Suprapubic skin (tissue), 4 donors: ENCODE data around the gene ZC3H4. TPM values are rescaled to one million over a fixed set of nuclear protein-coding genes. Genes with fewer than 3 reads are reported as not detected.
"Not testable (repeated sequence)": the region's sequence is repeated elsewhere in the genome, so short reads cannot be mapped to it uniquely, and the experiment has no call there.

Experiments
- DNase-seq, 2 donors: peaks; one replicate each; pipeline ENCODE4 v3.0.0-alpha.2; 2019; ENCODE audit warnings: low spot score in 2 of 2
- H3K27ac ChIP-seq: fragments of 200-600 bp; sonication (generic); one replicate; pipeline ENCODE4 v1.5.1; 2019
- H3K27me3 ChIP-seq: fragments of 200-600 bp; sonication (generic); one replicate; pipeline ENCODE4 v1.5.1; 2019
- H3K36me3 ChIP-seq: fragments of 200-600 bp; sonication (generic); one replicate; pipeline ENCODE4 v1.5.1; 2019
- H3K4me1 ChIP-seq: fragments of 200-600 bp; sonication (generic); one replicate; pipeline ENCODE4 v1.5.1; 2019
- H3K4me3 ChIP-seq: fragments of 200-600 bp; sonication (generic); one replicate; pipeline ENCODE4 v1.5.1; 2019; ENCODE audit warnings: mild to moderate bottlenecking
- H3K9me3 ChIP-seq: fragments of 200-600 bp; sonication (generic); one replicate; pipeline ENCODE4 v1.5.1; 2019
- CTCF ChIP-seq, 2 donors: fragments of 200-600 bp in 1 of 2; fragments of 450-650 bp in 1 of 2; sonication (generic) in 1 of 2; IDR thresholded peaks; one replicate each; pipeline ENCODE4 v1.5.1; 2016 to 2019; ENCODE audit warnings: antibody characterized with exemption in 2 of 2, mild to moderate bottlenecking in 1 of 2, moderate library complexity in 1 of 2
- EP300 ChIP-seq: sonication (generic); formaldehyde crosslinking; IDR thresholded peaks from one replicate; pipeline ENCODE4 v1.6.1; 2017; ENCODE audit warnings: antibody characterized with exemption
- POLR2A ChIP-seq, 2 donors: fragments of 450-650 bp; IDR thresholded peaks; one replicate each; pipeline ENCODE4 v1.6.1; 2017; ENCODE audit warnings: antibody characterized with exemption in 2 of 2, mild to moderate bottlenecking in 2 of 2, moderate library complexity in 2 of 2
- POLR2AphosphoS5 ChIP-seq, 3 donors: sonication (generic); formaldehyde crosslinking; IDR thresholded peaks; one replicate each; pipeline ENCODE4 v1.6.1; 2017; ENCODE audit warnings: antibody characterized with exemption in 3 of 3
- WGBS: methylation state at CpG from one replicate; pipeline ENCODE4 v1.1.5; 2018; 5-methylcytosine and 5-hydroxymethylcytosine counted together
- total RNA-seq, 4 donors: library from RNA; depleted of rRNA; stranded (reverse); fragments of >200 nt; gene quantifications; one replicate each; pipeline ENCODE4 v1.1.0, GENCODE V29; 2016

The ZC3H4 gene
- total RNA-seq, 4 donors from 2014 or later, result 24.2 to 42.8 (median 31.7) TPM

- WGBS, result 93% methylated on average over 17 of the region's 17 CpGs
- no peak overlapping the region for H3K27ac ChIP-seq
- no peak for DNase-seq
Measured at GRCh38 chr19:47086280-47086679, 27.3 kb downstream of the ZC3H4 start.

GRCh38 chr19:47084879-47085439 is 28.6 kb downstream of the ZC3H4 start:
- Histone ChIP-seq H3K4me3 (no peak overlapping the region), H3K27ac (no peak overlapping the region), H3K9me3 (no peaks in the 10 kb centered on the region), H3K27me3 (no peaks in the 10 kb centered on the region), H3K36me3 (peaks cover 90% of the 10 kb centered on the region), H3K4me1 (no peaks in the 10 kb centered on the region)
- no peak for TF ChIP-seq CTCF (IDR thresholded peaks at IDR 0.05)
- TF ChIP-seq EP300, result no peak
- no peak for TF ChIP-seq POLR2AphosphoS5 (IDR thresholded peaks at IDR 0.05)
- TF ChIP-seq POLR2A (IDR thresholded peaks at IDR 0.05), result no peak
- WGBS, result 95% methylated on average over 24 of the region's 24 CpGs
- no peak for DNase-seq

More at GRCh38 chr19:47086280-47086679, 27.3 kb downstream of the ZC3H4 start:
- Histone ChIP-seq H3K4me3 (no peak overlapping the region), H3K27me3 (no peaks in the 10 kb centered on the region), H3K36me3 (peaks cover 90% of the 10 kb centered on the region), H3K9me3 (no peaks in the 10 kb centered on the region), H3K4me1 (no peaks in the 10 kb centered on the region)
- TF ChIP-seq EP300, result no peak
- no peak for TF ChIP-seq POLR2AphosphoS5 (IDR thresholded peaks at IDR 0.05)
- no peak for TF ChIP-seq POLR2A (IDR thresholded peaks at IDR 0.05)
- no peak for TF ChIP-seq CTCF (IDR thresholded peaks at IDR 0.05)

DNA sequence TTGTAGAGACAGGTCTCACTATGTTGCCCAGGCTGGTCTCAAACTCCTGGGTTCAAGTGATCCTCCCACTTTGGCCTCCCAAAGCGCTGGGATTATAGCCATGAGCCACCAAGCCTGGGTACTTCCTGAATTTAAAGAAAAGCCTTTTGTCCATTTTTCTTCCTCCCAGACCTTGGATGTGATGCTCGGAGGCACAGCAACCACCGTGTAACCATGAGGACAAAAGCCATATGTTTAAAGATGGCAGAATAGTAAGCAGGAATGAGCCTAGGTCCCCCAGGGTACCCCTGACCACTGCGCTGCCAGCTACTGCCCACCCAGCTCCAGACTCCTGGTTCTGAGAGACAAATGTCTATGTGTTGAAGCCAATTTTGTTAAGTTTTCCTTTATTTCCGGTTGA is 31.1 kb downstream of the ZC3H4 start:
- Histone ChIP-seq H3K9me3 (no peaks in the 10 kb centered on the region), H3K36me3 (peaks cover 79% of the 10 kb centered on the region), H3K4me1 (peaks cover 5% of the 10 kb centered on the region), H3K27ac (no peak overlapping the region), H3K27me3 (no peaks in the 10 kb centered on the region), H3K4me3 (no peak overlapping the region)
- DNase-seq, result no peak
- TF ChIP-seq POLR2A (IDR thresholded peaks at IDR 0.05), result no peak
- TF ChIP-seq CTCF (IDR thresholded peaks at IDR 0.05), result no peak
- no peak for TF ChIP-seq POLR2AphosphoS5 (IDR thresholded peaks at IDR 0.05)
- TF ChIP-seq EP300, result no peak
- 95% methylated on average over 5 of the region's 5 CpGs for WGBS

GRCh38 chr19:47081095-47081494 is 32.5 kb downstream of the ZC3H4 start:
- WGBS, result 100% methylated on average over 6 of the region's 6 CpGs
- no peak for TF ChIP-seq POLR2A (IDR thresholded peaks at IDR 0.05)
- TF ChIP-seq POLR2AphosphoS5 (IDR thresholded peaks at IDR 0.05), result no peak
- TF ChIP-seq CTCF (IDR thresholded peaks at IDR 0.05), result no peak
- TF ChIP-seq EP300, result no peak
- no peak for DNase-seq
- Histone ChIP-seq H3K36me3 (peaks cover 84% of the 10 kb centered on the region), H3K27ac (no peak overlapping the region), H3K4me1 (peaks cover 5% of the 10 kb centered on the region), H3K4me3 (no peak overlapping the region), H3K9me3 (no peaks in the 10 kb centered on the region), H3K27me3 (no peaks in the 10 kb centered on the region)

GRCh38 chr19:47078351-47078750 is 35.2 kb downstream of the ZC3H4 start:
- WGBS, result 91% methylated on average over 13 of the region's 13 CpGs
- peaks cover 70% of the 10 kb centered on the region for H3K36me3 ChIP-seq

GRCh38 chr19:47075941-47076340 is 37.6 kb downstream of the ZC3H4 start:
- no peak overlapping the region for H3K27ac ChIP-seq
- no peaks in the 10 kb centered on the region for H3K9me3 ChIP-seq
- no peak for TF ChIP-seq CTCF (IDR thresholded peaks at IDR 0.05)
- TF ChIP-seq EP300, result no peak
- TF ChIP-seq POLR2AphosphoS5 (IDR thresholded peaks at IDR 0.05), result no peak
- no peak for TF ChIP-seq POLR2A (IDR thresholded peaks at IDR 0.05)
- 89% methylated on average over 8 of the region's 13 CpGs for WGBS
- no peak overlapping the region for H3K4me3 ChIP-seq
- peaks cover 5% of the 10 kb centered on the region for H3K4me1 ChIP-seq
- DNase-seq, result no peak
- H3K36me3 ChIP-seq, result peaks cover 63% of the 10 kb centered on the region
- H3K27me3 ChIP-seq, result no peaks in the 10 kb centered on the region

More at GRCh38 chr19:47078351-47078750, 35.2 kb downstream of the ZC3H4 start:
- H3K4me3 ChIP-seq, H3K9me3 ChIP-seq, DNase-seq, H3K4me1 ChIP-seq, H3K27me3 ChIP-seq, H3K27ac ChIP-seq: not testable (repeated sequence)
